Measurements from ENCODE around the gene MRTO4. TPM values are rescaled to one million over a fixed set of nuclear protein-coding genes. Genes with fewer than 3 reads are reported as not detected.

MRTO4 gene
- total and polyA plus RNA-seq, 2 of the 13 experiments (the other 11 are each of a cell fraction or from before 2014, with no cell fraction given) = 28.1 to 59.2 TPM

- no peak for TF ChIP-seq CEBPZ (IDR thresholded peaks at IDR 0.05; ENCODE audit: low read length)
- TF ChIP-seq CREM (IDR thresholded peaks at IDR 0.05) = peak; percentile 98
- peak; percentile 96 for TF ChIP-seq CREM (CRISPR knock-in tag; IDR thresholded peaks at IDR 0.05)
- no peak; the same call in 1 of the 2 replicates for TF ChIP-seq KAT7 (CRISPR knock-in tag; IDR thresholded peaks at IDR 0.05; ENCODE audit: borderline replicate concordance)
- TF ChIP-seq ZNF138 (CRISPR knock-in tag; IDR thresholded peaks at IDR 0.05; ENCODE audit: low read depth) = peak; percentile 37; the same call in 1 of the 2 replicates
- peak; percentile 99 for TF ChIP-seq CREB1 (IDR thresholded peaks at IDR 0.05)
- peak; percentile 98 for TF ChIP-seq CREB1 (CRISPR knock-in tag; IDR thresholded peaks at IDR 0.05)
- no peak for TF ChIP-seq ARNT (IDR thresholded peaks at IDR 0.05)
- no peak for TF ChIP-seq RBM22 (optimal IDR thresholded peaks at IDR 0.05; ENCODE audit: low read length)
- no peak; the same call in 1 of the 2 replicates for TF ChIP-seq ZNF430 (CRISPR knock-in tag; IDR thresholded peaks at IDR 0.05)
- no peak for TF ChIP-seq ZNF780A (CRISPR knock-in tag; IDR thresholded peaks at IDR 0.05)
- no peak for TF ChIP-seq NR2F2 (IDR thresholded peaks at IDR 0.05; ENCODE audit: borderline replicate concordance, low read depth)
- no peak for TF ChIP-seq TAF15 (IDR thresholded peaks at IDR 0.05; ENCODE audit: low read depth, low read length, poor library complexity, severe bottlenecking)
- no peak; the same call in 1 of the 2 replicates for TF ChIP-seq ZNF746 (CRISPR knock-in tag; IDR thresholded peaks at IDR 0.05)
- TF ChIP-seq SIX1 (CRISPR knock-in tag; IDR thresholded peaks at IDR 0.05; ENCODE audit: borderline replicate concordance) = no peak; the same call in 1 of the 2 replicates
- peak; percentile 68; the same call in 1 of the 2 replicates for TF ChIP-seq ZNF761 (CRISPR knock-in tag; conservative IDR thresholded peaks at IDR 0.05)
- peak; percentile 16; the same call in 1 of the 2 replicates for TF ChIP-seq NRL (CRISPR knock-in tag; IDR thresholded peaks at IDR 0.05; ENCODE audit: borderline replicate concordance)
- peak; percentile 91 for TF ChIP-seq ZNF160 (CRISPR knock-in tag; IDR thresholded peaks at IDR 0.05)
- TF ChIP-seq RBAK (CRISPR knock-in tag; IDR thresholded peaks at IDR 0.05) = no peak
- peak; percentile 86 to 93 for TF ChIP-seq POLR2A (IDR thresholded peaks at IDR 0.05; ENCODE audit: insufficient read depth in 1 of 2, low read depth in 2 of 2, low read length in 2 of 2)
- TF ChIP-seq ZBTB7B (CRISPR knock-in tag; IDR thresholded peaks at IDR 0.05) = peak; percentile 76
- TF ChIP-seq YEATS2 (CRISPR knock-in tag; IDR thresholded peaks at IDR 0.05; ENCODE audit: borderline replicate concordance) = peak; percentile 97
- no peak for TF ChIP-seq SP1 (IDR thresholded peaks at IDR 0.05)
- peak; percentile 85 for TF ChIP-seq SP1 (CRISPR knock-in tag; IDR thresholded peaks at IDR 0.05)
- TF ChIP-seq SNAI1 (CRISPR knock-in tag; IDR thresholded peaks at IDR 0.05; ENCODE audit: borderline replicate concordance) = peak; percentile 75
- no peak for TF ChIP-seq ZNF720 (CRISPR knock-in tag; IDR thresholded peaks at IDR 0.05)
- TF ChIP-seq ZNF230 (CRISPR knock-in tag; IDR thresholded peaks at IDR 0.05) = peak; percentile 68; the same call in 1 of the 2 replicates
- TF ChIP-seq MBNL3 (CRISPR knock-in tag; conservative IDR thresholded peaks at IDR 0.05) = no peak
- TF ChIP-seq NFATC3 (CRISPR knock-in tag; IDR thresholded peaks at IDR 0.05) = 0 out of 2 replicates have a peak, but pooled peaks have one; percentile 61
- TF ChIP-seq PRPF4 (IDR thresholded peaks at IDR 0.05; ENCODE audit: low read depth, low read length, poor library complexity, severe bottlenecking) = no peak
- TF ChIP-seq ARID2 (CRISPR knock-in tag; IDR thresholded peaks at IDR 0.05; ENCODE audit: borderline replicate concordance) = no peak; the same call in 1 of the 2 replicates
- peak; percentile 94 for TF ChIP-seq ZNF501 (CRISPR knock-in tag; IDR thresholded peaks at IDR 0.05)
Observed at GRCh38 chr1:19209990-19210771, 41.4 kb upstream of the MRTO4 start, which contains the start of gene UBR4 (continued).
